Measurements from ENCODE around the gene PTGS2.

DNA sequence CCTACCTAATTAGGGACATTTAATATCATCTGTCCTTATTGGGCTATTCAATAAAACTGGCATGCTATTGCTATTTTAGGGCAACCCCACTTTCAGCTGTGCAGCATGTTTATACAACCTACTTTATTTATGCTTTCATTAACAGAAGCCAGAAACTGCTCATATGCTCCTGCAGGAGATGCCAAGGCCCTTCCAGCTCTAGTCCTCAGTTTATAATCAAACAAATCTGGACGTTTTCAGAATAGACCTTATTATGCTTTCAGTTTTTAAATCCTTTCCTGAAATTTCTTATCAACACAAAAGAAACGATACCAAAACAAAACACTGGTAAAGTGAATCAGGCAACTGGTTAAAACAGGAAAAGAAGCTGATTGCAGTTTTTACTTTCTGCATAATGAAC lies 53.2 kb downstream of the PTGS2 start:
- TF ChIP-seq, protein P1, sequence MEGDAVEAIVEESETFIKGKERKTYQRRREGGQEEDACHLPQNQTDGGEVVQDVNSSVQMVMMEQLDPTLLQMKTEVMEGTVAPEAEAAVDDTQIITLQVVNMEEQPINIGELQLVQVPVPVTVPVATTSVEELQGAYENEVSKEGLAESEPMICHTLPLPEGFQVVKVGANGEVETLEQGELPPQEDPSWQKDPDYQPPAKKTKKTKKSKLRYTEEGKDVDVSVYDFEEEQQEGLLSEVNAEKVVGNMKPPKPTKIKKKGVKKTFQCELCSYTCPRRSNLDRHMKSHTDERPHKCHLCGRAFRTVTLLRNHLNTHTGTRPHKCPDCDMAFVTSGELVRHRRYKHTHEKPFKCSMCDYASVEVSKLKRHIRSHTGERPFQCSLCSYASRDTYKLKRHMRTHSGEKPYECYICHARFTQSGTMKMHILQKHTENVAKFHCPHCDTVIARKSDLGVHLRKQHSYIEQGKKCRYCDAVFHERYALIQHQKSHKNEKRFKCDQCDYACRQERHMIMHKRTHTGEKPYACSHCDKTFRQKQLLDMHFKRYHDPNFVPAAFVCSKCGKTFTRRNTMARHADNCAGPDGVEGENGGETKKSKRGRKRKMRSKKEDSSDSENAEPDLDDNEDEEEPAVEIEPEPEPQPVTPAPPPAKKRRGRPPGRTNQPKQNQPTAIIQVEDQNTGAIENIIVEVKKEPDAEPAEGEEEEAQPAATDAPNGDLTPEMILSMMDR (IDR thresholded peaks at IDR 0.05) = no peak
- TF ChIP-seq POLR2A (IDR thresholded peaks at IDR 0.05) = no peak
- TF ChIP-seq EP300 (IDR thresholded peaks at IDR 0.05) = no peak

Measured in tibial nerve (tissue), 4 donors.